ENCODE results near the gene PDE11A.

Gene PDE11A

GRCh38 chr2:178005756-178006155, 66.8 kb downstream of the PDE11A start:
- in situ Hi-C loops (cut with MboI; ENCODE audit: low pct_unique_long_range_greater_than_20kb, low sequenced_read_pairs, unreplicated experiment): no loop called here
- no peak for DNase-seq (ENCODE audit: low spot score)
- TF ChIP-seq CTCF (IDR thresholded peaks at IDR 0.05; ENCODE audit: extremely low read depth, insufficient read depth, missing control alignments): no peak

- no peak for TF ChIP-seq CTCF (IDR thresholded peaks at IDR 0.05; ENCODE audit: extremely low read depth, insufficient read depth, missing control alignments)
- in situ Hi-C loops (cut with MboI; ENCODE audit: low pct_unique_long_range_greater_than_20kb, low sequenced_read_pairs, unreplicated experiment): no loop called here
- DNase-seq (ENCODE audit: low spot score): no peak
Measured at GRCh38 chr2:178002038-178002437, 70.5 kb downstream of the PDE11A start.

- in situ Hi-C loops (cut with MboI; ENCODE audit: low pct_unique_long_range_greater_than_20kb, low sequenced_read_pairs, unreplicated experiment): no loop called here
- TF ChIP-seq CTCF (IDR thresholded peaks at IDR 0.05; ENCODE audit: extremely low read depth, insufficient read depth, missing control alignments): no peak
- no peak for DNase-seq (ENCODE audit: low spot score)
Measured at GRCh38 chr2:177998996-177999395, 73.6 kb downstream of the PDE11A start.

- DNase-seq (ENCODE audit: low spot score): no peak
- in situ Hi-C loops (cut with MboI; ENCODE audit: low pct_unique_long_range_greater_than_20kb, low sequenced_read_pairs, unreplicated experiment): no loop called here
- no peak for TF ChIP-seq CTCF (IDR thresholded peaks at IDR 0.05; ENCODE audit: extremely low read depth, insufficient read depth, missing control alignments)
Measured at GRCh38 chr2:177998006-177998405, 74.6 kb downstream of the PDE11A start.

GRCh38 chr2:177992992-177993391, 79.6 kb downstream of the PDE11A start:
- no peak for DNase-seq (ENCODE audit: low spot score)
- in situ Hi-C loops (cut with MboI; ENCODE audit: low pct_unique_long_range_greater_than_20kb, low sequenced_read_pairs, unreplicated experiment): no loop called here

GRCh38 chr2:177989029-177989885, 83.3 kb downstream of the PDE11A start:
- in situ Hi-C loops (cut with MboI; ENCODE audit: low pct_unique_long_range_greater_than_20kb, low sequenced_read_pairs, unreplicated experiment): no loop called here
- no peak for DNase-seq (ENCODE audit: low spot score)

More at GRCh38 chr2:177992992-177993391, 79.6 kb downstream of the PDE11A start:
- no peak for TF ChIP-seq CTCF (IDR thresholded peaks at IDR 0.05; ENCODE audit: extremely low read depth, insufficient read depth, missing control alignments)

More at GRCh38 chr2:177989029-177989885, 83.3 kb downstream of the PDE11A start:
- TF ChIP-seq CTCF (IDR thresholded peaks at IDR 0.05; ENCODE audit: extremely low read depth, insufficient read depth, missing control alignments): no peak

Data from GM13977 (cell line).